B cell (primary cell): ENCODE measurements around the gene FER. TPM values are rescaled to one million over a fixed set of nuclear protein-coding genes. Genes with fewer than 3 reads are reported as not detected.

Source experiments
- ATAC-seq: fragments of 200-7000 bp; cut with Tn5 transposase; one replicate; pipeline ENCODE4 v1.10.0; 2021; ENCODE audit warnings: low read depth, mild to moderate bottlenecking, moderate number of reproducible peaks, moderate library complexity
- CTCF ChIA-PET: fragments of 350-600 bp; sonication (Branson Sonifier 250); formaldehyde crosslinking; loops from one replicate; lab custom pipeline; 2021; ENCODE audit warnings: antibody characterized with exemption, inconsistent platforms; lab: Charles Lee
- POLR2A ChIA-PET: fragments of 350-600 bp; sonication (Branson Sonifier 250); formaldehyde crosslinking; loops from one replicate; lab custom pipeline; 2021; ENCODE audit warnings: antibody characterized with exemption; lab: Charles Lee
- DNase-seq: peaks from one replicate; pipeline ENCODE4 v3.0.0; 2013
- H2AFZ ChIP-seq: 2 replicates; pipeline ENCODE4 v1.6.1; 2012; ENCODE audit warnings: mild to moderate bottlenecking, low read depth, low read length; ENCODE audit not compliant: insufficient read depth, poor library complexity, severe bottlenecking
- H3K27ac ChIP-seq, 2 donors: 1 replicate in 1 of 2; 2 replicates in 1 of 2; pipeline ENCODE4 v1.5.1; 2012 to 2013; ENCODE audit warnings: low read length in 2 of 2, mild to moderate bottlenecking in 2 of 2, moderate library complexity in 1 of 2
- H3K27me3 ChIP-seq, 4 experiments: fragments of 200-600 bp in 1 of 4; sonication (generic) in 1 of 4; replicated peaks in 1 of 4; 1 replicate in 2 of 4; 2 replicates in 2 of 4; pipeline versions ENCODE4 v1.6.1 to v1.7.0; 2013 to 2016; ENCODE audit warnings: low read length in 3 of 4, mild to moderate bottlenecking in 2 of 4, mixed read lengths in 1 of 4, moderate library complexity in 1 of 4; ENCODE audit not compliant: insufficient read depth in 4 of 4, control insufficient read depth in 3 of 4; ENCODE audit errors: control extremely low read depth in 1 of 4
- H3K36me3 ChIP-seq, 2 experiments: replicated peaks in 1 of 2; 1 replicate in 1 of 2; 2 replicates in 1 of 2; pipeline versions ENCODE4 v1.6.1 to v1.7.1; 2013; ENCODE audit warnings: low read length in 1 of 2; ENCODE audit not compliant: insufficient read depth in 2 of 2, control insufficient read depth in 1 of 2; ENCODE audit errors: control extremely low read depth in 1 of 2, extremely low read depth in 1 of 2
- H3K4me1 ChIP-seq, 2 donors: fragments of 200-600 bp in 1 of 2; sonication (generic) in 1 of 2; 1 replicate in 1 of 2; 2 replicates in 1 of 2; pipeline versions ENCODE4 v1.5.1 to v1.6.1; 2013 to 2017; ENCODE audit warnings: low read length in 2 of 2; ENCODE audit not compliant: control insufficient read depth in 2 of 2, insufficient read depth in 2 of 2
- H3K4me2 ChIP-seq: replicated peaks from 2 replicates; pipeline ENCODE3; 2012; ENCODE audit warnings: mild to moderate bottlenecking, low read depth, low read length; ENCODE audit not compliant: poor library complexity, severe bottlenecking
- H3K4me3 ChIP-seq, 5 experiments: fragments of 200-600 bp in 1 of 5; sonication (generic) in 1 of 5; 1 replicate in 3 of 5; 2 replicates in 2 of 5; pipeline versions ENCODE4 v1.5.1 to v1.7.0; 2011 to 2016; ENCODE audit warnings: low read length in 4 of 5, mild to moderate bottlenecking in 4 of 5, low read depth in 2 of 5, control low read depth in 1 of 5, moderate library complexity in 1 of 5; ENCODE audit not compliant: insufficient read depth in 1 of 5; ENCODE audit errors: control extremely low read depth in 1 of 5, extremely low read depth in 1 of 5
- H3K79me2 ChIP-seq: fragments of 200-600 bp; sonication (generic); one replicate; pipeline ENCODE4 v1.6.0; 2016; ENCODE audit warnings: low read length; ENCODE audit not compliant: control insufficient read depth, insufficient read depth
- H3K9ac ChIP-seq: fragments of 200-600 bp; sonication (generic); 2 replicates; pipeline ENCODE4 v1.6.1; 2017; ENCODE audit warnings: mild to moderate bottlenecking, low read length, moderate library complexity
- H3K9me3 ChIP-seq, 3 donors: one replicate each; pipeline versions ENCODE4 v1.6.1 to v1.7.1; 2013; ENCODE audit warnings: low read length in 2 of 3; ENCODE audit not compliant: control insufficient read depth in 2 of 3, insufficient read depth in 1 of 3; ENCODE audit errors: control extremely low read depth in 1 of 3
- H4K20me1 ChIP-seq: 2 replicates; pipeline ENCODE4 v1.6.0; 2012; ENCODE audit warnings: mild to moderate bottlenecking, low read length; ENCODE audit not compliant: insufficient read depth, control insufficient read depth, poor library complexity, severe bottlenecking
- H3K27ac Mint-ChIP-seq: one replicate; pipeline ENCODE4 v1.8.0; 2021; ENCODE audit warnings: mixed read lengths
- H3K27me3 Mint-ChIP-seq: one replicate; pipeline ENCODE4 v1.8.0; 2021; ENCODE audit warnings: mixed read lengths
- H3K4me1 Mint-ChIP-seq: one replicate; pipeline ENCODE4 v1.8.0; 2021; ENCODE audit warnings: mixed read lengths
- H3K4me3 Mint-ChIP-seq: one replicate; pipeline ENCODE4 v1.8.0; 2021; ENCODE audit warnings: mixed read lengths
- H3K9me3 Mint-ChIP-seq: one replicate; pipeline ENCODE4 v1.8.0; 2022; ENCODE audit warnings: mixed read lengths; ENCODE audit not compliant: insufficient read depth
- EZH2 ChIP-seq: IDR thresholded peaks from 2 replicates; pipeline ENCODE4 v1.6.1; 2012; ENCODE audit warnings: borderline replicate concordance, low read depth, mild to moderate bottlenecking, moderate library complexity, low read length; ENCODE audit not compliant: insufficient read depth, poor library complexity, severe bottlenecking
- WGBS: methylation state at CpG from one replicate; pipeline ENCODE4 v1.1.5; 2013; ENCODE audit warnings: missing lambda C conversion rate; ENCODE audit not compliant: insufficient coverage; 5-methylcytosine and 5-hydroxymethylcytosine counted together
- intact Hi-C: fragments of 100-400 bp; cut with micrococcal nuclease; formaldehyde crosslinking; loops from one replicate; pipeline ENCODE4 v1.10.0; 2022
- polyA plus RNA-seq: library from polyadenylated mRNA; depleted of rRNA; stranded (reverse); fragments of >200 nt; gene quantifications from 2 replicates; pipeline ENCODE4 v1.2.3, GENCODE V29; 2012
- total RNA-seq, 2 donors: library from RNA; stranded (reverse); fragments of 120-200 nt in 1 of 2; gene quantifications; 1 replicate in 1 of 2; 2 replicates in 1 of 2; pipeline versions ENCODE4 v1.2.3 to v1.2.4, GENCODE V29; 2013 to 2022
- TF ChIP-seq, protein P1 (sequence below): fragments of 200-600 bp; IDR thresholded peaks from one replicate; pipeline ENCODE4 v1.8.0; 2022; ENCODE audit warnings: antibody characterized with exemption, mild to moderate bottlenecking

FER gene
- total and polyA plus RNA-seq, 2 donors (not counting 1 experiment from before 2014, with no cell fraction given), result 1.3 to 41.3 TPM

DNA sequence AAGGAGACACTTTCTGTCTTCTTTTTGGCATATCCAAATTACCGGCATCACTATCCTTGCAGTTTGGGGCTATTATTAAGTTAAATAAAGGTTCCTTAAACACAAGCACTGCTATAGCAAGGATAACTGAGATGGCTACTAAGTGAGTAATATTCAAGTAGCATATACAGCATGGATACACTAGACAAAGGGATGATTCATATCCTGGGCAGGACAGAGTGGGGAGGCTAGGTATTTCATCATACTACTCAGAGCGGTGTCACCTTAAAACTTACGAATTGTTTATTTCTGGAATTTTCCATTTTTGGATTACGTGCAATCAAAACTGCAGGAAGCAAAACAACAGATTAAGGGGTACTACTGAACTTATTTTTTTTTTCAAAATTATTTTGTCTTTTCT is 54.1 kb downstream of the FER start:
- no peak overlapping the region for H3K27ac Mint-ChIP-seq
- ChIA-PET CTCF (no interaction called here), POLR2A (no interaction called here)
- Histone ChIP-seq H3K27ac (no peak overlapping the region), H3K4me1 (no peaks in the 10 kb centered on the region), H3K27me3 (no peaks in the 10 kb centered on the region), H3K79me2 (peaks cover 17% of the 10 kb centered on the region), H3K9me3 (peaks cover 6 to 12% (median 9%) of the 10 kb centered on the region in 3 donors), H4K20me1 (no peaks in the 10 kb centered on the region), H3K4me3 (no peak overlapping the region), H2AFZ (no peak overlapping the region), H3K4me2 (no peak overlapping the region), H3K9ac (no peak overlapping the region), H3K36me3 (peaks cover 0 to 4% of the 10 kb centered on the region in 2 experiments)
- peaks cover 5% of the 10 kb centered on the region for H3K4me1 Mint-ChIP-seq
- no peak for TF ChIP-seq EZH2
- TF ChIP-seq, protein P1, sequence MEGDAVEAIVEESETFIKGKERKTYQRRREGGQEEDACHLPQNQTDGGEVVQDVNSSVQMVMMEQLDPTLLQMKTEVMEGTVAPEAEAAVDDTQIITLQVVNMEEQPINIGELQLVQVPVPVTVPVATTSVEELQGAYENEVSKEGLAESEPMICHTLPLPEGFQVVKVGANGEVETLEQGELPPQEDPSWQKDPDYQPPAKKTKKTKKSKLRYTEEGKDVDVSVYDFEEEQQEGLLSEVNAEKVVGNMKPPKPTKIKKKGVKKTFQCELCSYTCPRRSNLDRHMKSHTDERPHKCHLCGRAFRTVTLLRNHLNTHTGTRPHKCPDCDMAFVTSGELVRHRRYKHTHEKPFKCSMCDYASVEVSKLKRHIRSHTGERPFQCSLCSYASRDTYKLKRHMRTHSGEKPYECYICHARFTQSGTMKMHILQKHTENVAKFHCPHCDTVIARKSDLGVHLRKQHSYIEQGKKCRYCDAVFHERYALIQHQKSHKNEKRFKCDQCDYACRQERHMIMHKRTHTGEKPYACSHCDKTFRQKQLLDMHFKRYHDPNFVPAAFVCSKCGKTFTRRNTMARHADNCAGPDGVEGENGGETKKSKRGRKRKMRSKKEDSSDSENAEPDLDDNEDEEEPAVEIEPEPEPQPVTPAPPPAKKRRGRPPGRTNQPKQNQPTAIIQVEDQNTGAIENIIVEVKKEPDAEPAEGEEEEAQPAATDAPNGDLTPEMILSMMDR, result no peak
- intact Hi-C loops, result no loop called here
- H3K4me3 Mint-ChIP-seq, result no peak overlapping the region
- H3K27me3 Mint-ChIP-seq, result no peaks in the 10 kb centered on the region
- WGBS, result 100% methylated on average over 1 of the region's 4 CpGs
- DNase-seq (no peak), ATAC-seq (no peak)
- H3K9me3 Mint-ChIP-seq, result peaks cover 10% of the 10 kb centered on the region

- no peaks in the 10 kb centered on the region for H4K20me1 ChIP-seq
- intact Hi-C loops, result no loop called here
- no peak overlapping the region for H3K9ac ChIP-seq
- 100% methylated on average over 3 of the region's 3 CpGs for WGBS
- no peak overlapping the region for H3K4me2 ChIP-seq
- H3K4me1 ChIP-seq, result no peaks in the 10 kb centered on the region
- ChIA-PET CTCF (no interaction called here), POLR2A (interaction anchor here (0.6 kb wide), 1 partner anchor 155 kb away, joined by 5 read pairs; no protein-coding TSS in a partner anchor)
- TF ChIP-seq, protein P1, result no peak
- no peak for TF ChIP-seq EZH2
- Mint-ChIP-seq H3K4me3 (no peak overlapping the region), H3K27me3 (no peaks in the 10 kb centered on the region), H3K9me3 (peaks cover 13% of the 10 kb centered on the region), H3K4me1 (no peaks in the 10 kb centered on the region), H3K27ac (no peak overlapping the region)
- no peak overlapping the region for H3K27ac ChIP-seq
- H3K27me3 ChIP-seq, result no peaks in the 10 kb centered on the region
- no peak overlapping the region for H2AFZ ChIP-seq
- no peak for DNase-seq
- H3K36me3 ChIP-seq, result no peaks in the 10 kb centered on the region
- H3K4me3 ChIP-seq, result no peak overlapping the region
- peaks cover 4 to 23% (median 9%) of the 10 kb centered on the region in 3 donors for H3K9me3 ChIP-seq
- ATAC-seq, result no peak
- H3K79me2 ChIP-seq, result peaks cover 22% of the 10 kb centered on the region
Observed at GRCh38 chr5:108810717-108811116, 63.0 kb downstream of the FER start.
